Measurements from ENCODE around the gene OR52B4.
"Not testable (repeated sequence)": the region's sequence is repeated elsewhere in the genome, so short reads cannot be mapped to it uniquely, and the experiment has no call there.

Gene OR52B4

GRCh38 chr11:4368286-4368685 is at the start of gene OR52B4:
OR52B4 (minus strand) TSS chr11:4368386; CDS start chr11:4368295, 91 bp downstream.
- DNase-seq, result no peak

- DNase-seq, result no peak
These were observed 48.6 kb upstream of the OR52B4 start for GRCh38 chr11:4416816-4417215.

DNA sequence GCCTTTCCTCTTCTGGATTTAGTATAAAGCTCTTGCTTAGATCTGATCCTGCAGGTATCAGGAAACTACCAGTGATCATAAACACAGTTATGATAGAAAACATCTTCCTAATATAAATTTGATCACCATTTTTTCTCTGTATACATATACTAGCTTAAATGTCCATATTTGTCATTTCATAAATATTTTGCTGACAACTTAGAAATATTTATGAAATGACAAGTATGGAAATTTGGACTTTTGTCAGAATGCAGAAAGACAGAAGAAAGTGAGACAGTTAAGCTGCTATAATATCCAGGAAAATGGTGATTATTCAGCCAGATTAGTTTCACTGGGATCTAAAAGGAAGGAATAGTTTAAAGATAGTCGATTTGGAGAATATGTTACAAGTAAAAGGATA is 48.1 kb upstream of the OR52B4 start:
- DNase-seq, result no peak

- not testable (repeated sequence) for DNase-seq
These were observed 38.0 kb upstream of the OR52B4 start for GRCh38 chr11:4406206-4406605.

DNA sequence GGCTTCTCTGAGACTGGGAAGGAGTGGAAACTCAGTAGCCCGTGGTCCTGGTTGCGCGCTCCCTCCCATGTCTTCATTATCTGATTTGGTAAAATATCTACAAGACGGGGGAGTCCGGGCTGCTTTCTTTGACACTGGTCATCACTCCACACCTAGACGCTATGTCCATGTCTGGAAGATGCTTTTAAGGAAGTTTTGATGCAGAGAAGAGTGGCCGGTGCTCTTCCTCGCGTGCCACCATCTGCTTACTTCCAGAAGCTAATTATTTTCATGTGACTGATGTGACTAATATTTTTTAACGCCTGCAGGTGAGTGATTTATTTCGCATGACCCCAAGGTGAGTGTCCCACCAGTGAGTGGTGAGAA is 25.7 kb upstream of the OR52B4 start:
- DNase-seq, result no peak

GRCh38 chr11:4393209-4393857 is 25.1 kb upstream of the OR52B4 start, which contains the start of gene TRIM21:
TRIM21 (minus strand) TSS chr11:4393702; CDS start chr11:4390409, 3,293 bp downstream.
- peak; percentile 59 to 71 (median 64) for DNase-seq

- no peak for DNase-seq
These were observed 20.0 kb upstream of the OR52B4 start for GRCh38 chr11:4388221-4388620.

DNA sequence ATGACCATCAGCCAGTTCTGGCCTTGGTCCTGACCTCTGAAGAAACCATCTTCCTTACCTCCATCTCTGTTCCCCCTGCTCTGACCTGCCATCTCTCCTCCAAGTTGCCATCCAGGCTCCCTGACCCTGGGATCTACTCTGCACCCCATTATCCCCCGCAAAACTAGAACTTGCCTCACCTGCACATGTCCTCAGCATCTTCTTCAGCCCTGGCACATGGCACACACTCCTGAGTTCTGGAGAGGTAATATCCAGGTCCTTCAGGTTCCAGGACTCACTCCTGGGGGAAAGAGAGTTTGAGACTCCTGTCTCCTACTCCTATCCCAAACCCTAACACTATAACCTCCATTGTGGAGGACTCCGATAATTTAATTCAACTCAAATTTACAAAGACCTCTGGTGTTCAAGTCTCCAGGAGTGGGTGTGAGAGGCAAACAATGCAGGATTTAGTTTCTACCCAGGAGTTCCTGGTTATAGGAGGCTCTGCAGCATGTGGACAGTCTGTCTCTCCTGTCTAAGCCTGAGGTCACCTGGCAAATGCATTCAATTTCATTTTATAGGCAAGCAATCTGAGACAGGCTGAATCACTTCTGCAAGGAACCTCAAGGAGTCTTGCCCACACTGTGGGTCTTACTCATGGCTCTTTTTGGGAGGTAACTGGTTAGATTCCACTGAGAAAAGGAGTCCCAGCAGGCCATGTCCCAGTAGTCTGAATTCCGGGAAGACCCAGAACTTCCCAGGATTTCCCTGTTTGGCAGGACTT is 18.0 kb upstream of the OR52B4 start:
- DNase-seq, result no peak

DNA sequence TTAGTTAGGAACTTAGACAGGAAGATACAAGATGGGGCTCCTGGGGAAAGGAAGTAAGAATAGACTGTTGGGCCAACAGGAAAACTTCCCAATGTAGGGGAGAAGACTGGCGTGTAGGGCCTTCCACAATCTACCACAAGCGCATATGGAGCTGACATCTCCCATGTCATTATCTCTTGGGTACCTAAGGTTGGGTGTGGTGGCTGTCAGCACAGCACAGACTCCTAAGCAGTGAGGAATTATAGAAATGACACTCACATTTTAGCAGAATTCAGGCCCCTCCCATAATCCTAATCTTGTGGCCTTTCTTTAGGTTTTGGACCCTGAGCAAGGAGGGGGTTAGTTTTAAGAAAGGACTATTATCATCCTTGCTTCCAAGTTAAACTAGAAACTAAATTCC is 13.7 kb upstream of the OR52B4 start:
- no peak for DNase-seq

- DNase-seq, result no peak
These were observed 7.4 kb upstream of the OR52B4 start for GRCh38 chr11:4375431-4376140.

GRCh38 chr11:4370166-4370565 is 2.0 kb upstream of the OR52B4 start:
- DNase-seq, result no peak

DNA sequence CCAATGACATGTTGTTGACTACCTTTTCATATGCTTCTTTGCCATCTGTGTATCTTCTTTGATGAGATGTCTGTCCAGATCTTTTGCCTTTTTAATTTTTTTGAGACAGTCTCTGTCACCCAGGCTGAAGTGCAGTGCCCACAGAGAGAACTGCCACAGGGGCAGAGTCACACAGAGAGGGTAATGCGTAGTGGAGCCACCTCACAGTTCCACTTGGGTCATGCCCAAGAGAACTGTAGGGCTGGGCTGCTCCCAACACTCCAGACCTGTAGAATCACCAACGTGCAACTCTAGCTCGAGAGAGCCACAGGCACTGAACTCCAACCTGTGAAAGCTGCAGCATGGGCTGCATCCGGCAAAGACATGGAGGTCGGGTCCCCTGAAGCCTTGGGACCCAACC is 20.0 kb downstream of the OR52B4 start:
- DNase-seq, result not testable (repeated sequence)

DNA sequence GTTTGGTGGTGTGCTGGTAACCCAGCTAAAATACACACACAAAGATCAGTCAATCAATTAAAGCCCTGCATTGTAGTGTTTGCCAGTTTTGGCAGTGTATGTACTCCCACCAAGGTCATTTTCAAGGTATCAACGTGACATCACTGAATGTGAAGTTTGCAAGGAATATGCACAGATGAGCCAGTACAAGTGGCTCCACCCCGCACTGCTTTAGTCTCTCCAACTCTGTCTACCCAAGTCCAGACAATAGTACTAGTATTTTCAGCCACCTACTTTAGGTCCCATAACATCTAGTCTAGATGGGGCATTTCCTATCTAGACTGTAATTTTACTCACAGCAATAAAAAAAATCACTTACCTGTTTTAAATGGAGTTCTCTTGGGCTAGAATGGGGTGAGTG is 22.8 kb downstream of the OR52B4 start:
- DNase-seq, result not testable (repeated sequence)

DNA sequence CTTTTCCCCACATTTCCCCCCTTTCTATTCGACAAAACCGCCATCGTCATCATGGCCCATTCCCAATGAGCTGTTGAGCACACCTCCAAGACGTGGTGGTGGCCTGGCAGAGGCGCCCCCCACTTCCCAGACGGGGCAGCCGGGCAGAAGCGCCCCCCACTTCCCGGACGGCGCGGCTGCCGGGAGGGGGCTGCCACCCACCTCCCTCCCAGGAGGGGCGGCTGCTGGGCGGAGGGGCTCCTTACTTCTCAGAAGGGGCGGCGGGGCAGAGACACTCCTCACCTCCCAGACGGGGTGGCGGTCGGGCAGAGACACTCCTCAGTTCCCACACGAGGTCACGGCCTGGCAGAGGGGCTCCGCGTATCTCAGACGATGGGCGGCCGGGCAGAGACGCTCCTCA is 33.8 kb downstream of the OR52B4 start:
- DNase-seq, result not testable (repeated sequence)

Data from activated CD4-positive, CD25-positive, alpha-beta regulatory T cell (primary cell).